Colonic mucosa (tissue), 4 donors: Measurements from ENCODE around the gene RBFOX2. TPM values are rescaled to one million over a fixed set of nuclear protein-coding genes. Genes with fewer than 3 reads are reported as not detected.

Experiments
- DNase-seq: peaks from one replicate; pipeline ENCODE4 v3.0.0-alpha.2; 2020
- H3K27ac ChIP-seq: fragments of 200-600 bp; one replicate; pipeline ENCODE4 v1.8.0; 2021
- H3K27me3 ChIP-seq: fragments of 200-600 bp; one replicate; pipeline ENCODE4 v1.8.0; 2021
- H3K36me3 ChIP-seq: fragments of 200-600 bp; one replicate; pipeline ENCODE4 v1.8.0; 2021
- H3K4me1 ChIP-seq: fragments of 200-600 bp; one replicate; pipeline ENCODE4 v1.8.0; 2021; ENCODE audit warnings: mild to moderate bottlenecking
- H3K4me3 ChIP-seq: fragments of 200-600 bp; one replicate; pipeline ENCODE4 v1.8.0; 2021
- H3K9ac ChIP-seq, 2 donors: one replicate each; pipeline ENCODE4 v1.7.0; 2013; ENCODE audit warnings: control low read depth in 2 of 2, low read depth in 2 of 2, low read length in 2 of 2
- H3K9me3 ChIP-seq: fragments of 200-600 bp; one replicate; pipeline ENCODE4 v1.8.0; 2021
- CTCF ChIP-seq: fragments of 200-600 bp; IDR thresholded peaks from one replicate; pipeline ENCODE4 v1.8.0; 2022; ENCODE audit warnings: antibody characterized with exemption, mild to moderate bottlenecking
- intact Hi-C: fragments of 100-400 bp; cut with DNase I; formaldehyde crosslinking; loops from one replicate; pipeline ENCODE4 v1.14.1; 2022
- total RNA-seq, 2 donors: library from RNA; stranded (reverse); fragmentation: NEBNext Ultra II Directional in 1 of 2; extraction: Animal tissue kit (Norgen Biotek cat#: 25700) in 1 of 2; gene quantifications; one replicate each; pipeline ENCODE4 v1.2.1, GENCODE V29; 2021
- donor health status: healthy.
- donor health status: DM: no; HTN: no; CAD: no.
- donor health status: DM: no; HTN: no; CAD: no.

Gene RBFOX2
- total RNA-seq, 2 donors from 2014 or later = 44.4 to 60.2 TPM

GRCh38 chr22:35870517-35871293 lies 157.9 kb downstream of the RBFOX2 start:
- intact Hi-C loops = no loop called here
- Histone ChIP-seq H3K27me3 (no peaks in the 10 kb centered on the region), H3K9me3 (no peaks in the 10 kb centered on the region), H3K4me3 (no peak overlapping the region), H3K27ac (no peak overlapping the region), H3K36me3 (no peaks in the 10 kb centered on the region), H3K9ac (no peak overlapping the region), H3K4me1 (no peaks in the 10 kb centered on the region)
- DNase-seq = no peak
- no peak for TF ChIP-seq CTCF

DNA sequence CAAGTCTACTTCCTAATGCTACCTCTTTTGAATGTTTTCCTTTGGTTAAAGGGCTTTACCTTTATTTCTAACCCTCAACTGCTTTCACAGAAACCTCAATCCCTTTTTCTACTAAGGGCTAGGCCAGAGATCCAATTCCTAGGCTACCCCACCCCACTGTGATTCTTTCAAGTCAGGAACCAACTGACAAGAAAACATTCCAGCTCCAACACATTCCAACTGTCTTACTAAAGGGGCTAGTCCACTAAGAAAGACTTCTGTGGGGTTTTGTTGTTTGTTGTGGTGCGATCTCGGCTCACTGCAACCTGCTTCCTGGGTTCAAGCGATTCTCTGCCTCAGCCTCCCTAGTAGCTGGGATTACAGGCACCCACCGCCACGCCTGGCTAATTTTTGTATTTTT lies 159.7 kb downstream of the RBFOX2 start:
- no peak overlapping the region for H3K27ac ChIP-seq

GRCh38 chr22:35866651-35867050 lies 162.0 kb downstream of the RBFOX2 start:
- Histone ChIP-seq H3K4me1 (no peaks in the 10 kb centered on the region), H3K36me3 (no peaks in the 10 kb centered on the region), H3K9ac (no peak overlapping the region), H3K27ac (no peak overlapping the region), H3K27me3 (no peaks in the 10 kb centered on the region), H3K9me3 (no peaks in the 10 kb centered on the region), H3K4me3 (no peak overlapping the region)
- intact Hi-C loops = no loop called here
- DNase-seq = no peak
- no peak for TF ChIP-seq CTCF

More for the DNA sequence above, 159.7 kb downstream of the RBFOX2 start:
- H3K9me3 ChIP-seq = no peaks in the 10 kb centered on the region
- intact Hi-C loops = no loop called here
- H3K36me3 ChIP-seq = no peaks in the 10 kb centered on the region
- H3K9ac ChIP-seq = no peak overlapping the region
- TF ChIP-seq CTCF = no peak
- no peak for DNase-seq
- H3K27me3 ChIP-seq = no peaks in the 10 kb centered on the region
- no peak overlapping the region for H3K4me3 ChIP-seq
- no peaks in the 10 kb centered on the region for H3K4me1 ChIP-seq

DNA sequence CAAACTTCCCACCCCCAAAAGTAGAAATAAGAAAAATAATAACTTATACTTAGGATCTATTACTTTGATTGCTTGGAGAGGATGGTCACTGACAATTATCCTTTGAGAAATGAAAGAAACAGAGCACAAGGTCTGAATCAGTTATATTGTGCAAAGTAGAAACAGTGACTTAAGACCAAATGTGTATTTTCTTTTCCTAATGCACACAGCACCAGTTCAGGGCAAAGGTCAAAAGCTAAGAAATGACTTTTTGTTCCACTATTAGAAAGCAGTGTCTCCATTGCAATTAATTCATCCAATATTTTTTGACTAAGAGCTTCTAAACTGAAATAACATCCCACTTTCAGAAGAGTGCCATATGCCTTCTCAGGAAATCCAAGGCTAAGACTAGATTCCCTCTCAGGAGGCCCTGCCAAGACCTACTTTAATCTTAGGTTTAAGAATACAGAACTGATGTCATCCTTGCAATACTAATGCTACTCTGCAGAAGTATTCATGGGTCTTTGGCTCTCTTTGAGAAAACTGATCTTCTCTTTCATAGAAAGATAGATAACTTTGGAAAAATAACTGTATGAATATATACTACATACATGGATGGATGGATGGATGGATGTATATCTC lies 164.0 kb downstream of the RBFOX2 start:
- Histone ChIP-seq H3K27me3 (no peaks in the 10 kb centered on the region), H3K4me3 (no peak overlapping the region), H3K36me3 (no peaks in the 10 kb centered on the region), H3K9ac (no peak overlapping the region), H3K9me3 (no peaks in the 10 kb centered on the region), H3K4me1 (no peaks in the 10 kb centered on the region), H3K27ac (no peak overlapping the region)
- no peak for TF ChIP-seq CTCF
- no peak for DNase-seq
- intact Hi-C loops = no loop called here

GRCh38 chr22:35863432-35863831 lies 165.2 kb downstream of the RBFOX2 start:
- Histone ChIP-seq H3K36me3 (no peaks in the 10 kb centered on the region), H3K9me3 (no peaks in the 10 kb centered on the region), H3K9ac (no peak overlapping the region), H3K4me3 (no peak overlapping the region), H3K27me3 (no peaks in the 10 kb centered on the region), H3K27ac (no peak overlapping the region), H3K4me1 (no peaks in the 10 kb centered on the region)
- no peak for TF ChIP-seq CTCF
- DNase-seq = no peak
- intact Hi-C loops = no loop called here
